Vagina (tissue), 2 donors: Measurements from ENCODE around the gene ZNF440.

ENCODE experiments used
- CTCF ChIP-seq, 3 experiments: fragments of 450-650 bp in 2 of 3; fragments of 200-600 bp in 1 of 3; sonication (generic) in 1 of 3; IDR thresholded peaks; one replicate each; pipeline ENCODE4 v1.5.1; 2017 to 2019; ENCODE audit warnings: antibody characterized with exemption in 3 of 3, mild to moderate bottlenecking in 2 of 3, moderate library complexity in 2 of 3
- POLR2AphosphoS5 ChIP-seq, 2 donors: sonication (generic); formaldehyde crosslinking; IDR thresholded peaks; one replicate each; pipeline ENCODE4 v1.9.0; 2017; ENCODE audit warnings: antibody characterized with exemption in 2 of 2, mild to moderate bottlenecking in 2 of 2, low read depth in 1 of 2; ENCODE audit not compliant: insufficient read depth in 1 of 2

- no peak for TF ChIP-seq POLR2AphosphoS5 (IDR thresholded peaks at IDR 0.05; ENCODE audit: insufficient read depth in 1 of 2, low read depth in 1 of 2)
- TF ChIP-seq CTCF (IDR thresholded peaks at IDR 0.05), result no peak
Observed at GRCh38 chr19:11813703-11814028, 407 bp upstream of the ZNF440 start.
